B cell (primary cell): ENCODE measurements around the gene RAC3. TPM values are rescaled to one million over a fixed set of nuclear protein-coding genes. Genes with fewer than 3 reads are reported as not detected.

Experiments used
- ATAC-seq: fragments of 200-7000 bp; cut with Tn5 transposase; one replicate; pipeline ENCODE4 v1.10.0; 2021; ENCODE audit warnings: low read depth, mild to moderate bottlenecking, moderate number of reproducible peaks, moderate library complexity
- CTCF ChIA-PET: fragments of 350-600 bp; sonication (Branson Sonifier 250); formaldehyde crosslinking; loops from one replicate; lab custom pipeline; 2021; ENCODE audit warnings: antibody characterized with exemption, inconsistent platforms; lab: Charles Lee
- POLR2A ChIA-PET: fragments of 350-600 bp; sonication (Branson Sonifier 250); formaldehyde crosslinking; loops from one replicate; lab custom pipeline; 2021; ENCODE audit warnings: antibody characterized with exemption; lab: Charles Lee
- DNase-seq: peaks from one replicate; pipeline ENCODE4 v3.0.0; 2013
- H2AFZ ChIP-seq: 2 replicates; pipeline ENCODE4 v1.6.1; 2012; ENCODE audit warnings: mild to moderate bottlenecking, low read depth, low read length; ENCODE audit not compliant: insufficient read depth, poor library complexity, severe bottlenecking
- H3K27ac ChIP-seq, 2 donors: 1 replicate in 1 of 2; 2 replicates in 1 of 2; pipeline ENCODE4 v1.5.1; 2012 to 2013; ENCODE audit warnings: low read length in 2 of 2, mild to moderate bottlenecking in 2 of 2, moderate library complexity in 1 of 2
- H3K27me3 ChIP-seq, 4 experiments: fragments of 200-600 bp in 1 of 4; sonication (generic) in 1 of 4; replicated peaks in 1 of 4; 1 replicate in 2 of 4; 2 replicates in 2 of 4; pipeline versions ENCODE4 v1.6.1 to v1.7.0; 2013 to 2016; ENCODE audit warnings: low read length in 3 of 4, mild to moderate bottlenecking in 2 of 4, mixed read lengths in 1 of 4, moderate library complexity in 1 of 4; ENCODE audit not compliant: insufficient read depth in 4 of 4, control insufficient read depth in 3 of 4; ENCODE audit errors: control extremely low read depth in 1 of 4
- H3K36me3 ChIP-seq, 2 experiments: replicated peaks in 1 of 2; 1 replicate in 1 of 2; 2 replicates in 1 of 2; pipeline versions ENCODE4 v1.6.1 to v1.7.1; 2013; ENCODE audit warnings: low read length in 1 of 2; ENCODE audit not compliant: insufficient read depth in 2 of 2, control insufficient read depth in 1 of 2; ENCODE audit errors: control extremely low read depth in 1 of 2, extremely low read depth in 1 of 2
- H3K4me1 ChIP-seq, 2 donors: fragments of 200-600 bp in 1 of 2; sonication (generic) in 1 of 2; 1 replicate in 1 of 2; 2 replicates in 1 of 2; pipeline versions ENCODE4 v1.5.1 to v1.6.1; 2013 to 2017; ENCODE audit warnings: low read length in 2 of 2; ENCODE audit not compliant: control insufficient read depth in 2 of 2, insufficient read depth in 2 of 2
- H3K4me2 ChIP-seq: replicated peaks from 2 replicates; pipeline ENCODE3; 2012; ENCODE audit warnings: mild to moderate bottlenecking, low read depth, low read length; ENCODE audit not compliant: poor library complexity, severe bottlenecking
- H3K4me3 ChIP-seq, 5 experiments: fragments of 200-600 bp in 1 of 5; sonication (generic) in 1 of 5; 1 replicate in 3 of 5; 2 replicates in 2 of 5; pipeline versions ENCODE4 v1.5.1 to v1.7.0; 2011 to 2016; ENCODE audit warnings: low read length in 4 of 5, mild to moderate bottlenecking in 4 of 5, low read depth in 2 of 5, control low read depth in 1 of 5, moderate library complexity in 1 of 5; ENCODE audit not compliant: insufficient read depth in 1 of 5; ENCODE audit errors: control extremely low read depth in 1 of 5, extremely low read depth in 1 of 5
- H3K79me2 ChIP-seq: fragments of 200-600 bp; sonication (generic); one replicate; pipeline ENCODE4 v1.6.0; 2016; ENCODE audit warnings: low read length; ENCODE audit not compliant: control insufficient read depth, insufficient read depth
- H3K9ac ChIP-seq: fragments of 200-600 bp; sonication (generic); 2 replicates; pipeline ENCODE4 v1.6.1; 2017; ENCODE audit warnings: mild to moderate bottlenecking, low read length, moderate library complexity
- H3K9me3 ChIP-seq, 3 donors: one replicate each; pipeline versions ENCODE4 v1.6.1 to v1.7.1; 2013; ENCODE audit warnings: low read length in 2 of 3; ENCODE audit not compliant: control insufficient read depth in 2 of 3, insufficient read depth in 1 of 3; ENCODE audit errors: control extremely low read depth in 1 of 3
- H4K20me1 ChIP-seq: 2 replicates; pipeline ENCODE4 v1.6.0; 2012; ENCODE audit warnings: mild to moderate bottlenecking, low read length; ENCODE audit not compliant: insufficient read depth, control insufficient read depth, poor library complexity, severe bottlenecking
- H3K27ac Mint-ChIP-seq: one replicate; pipeline ENCODE4 v1.8.0; 2021; ENCODE audit warnings: mixed read lengths
- H3K27me3 Mint-ChIP-seq: one replicate; pipeline ENCODE4 v1.8.0; 2021; ENCODE audit warnings: mixed read lengths
- H3K4me1 Mint-ChIP-seq: one replicate; pipeline ENCODE4 v1.8.0; 2021; ENCODE audit warnings: mixed read lengths
- H3K4me3 Mint-ChIP-seq: one replicate; pipeline ENCODE4 v1.8.0; 2021; ENCODE audit warnings: mixed read lengths
- H3K9me3 Mint-ChIP-seq: one replicate; pipeline ENCODE4 v1.8.0; 2022; ENCODE audit warnings: mixed read lengths; ENCODE audit not compliant: insufficient read depth
- CTCF ChIP-seq: fragments of 200-600 bp; IDR thresholded peaks from one replicate; pipeline ENCODE4 v1.8.0; 2022; ENCODE audit warnings: antibody characterized with exemption, mild to moderate bottlenecking
- EZH2 ChIP-seq: IDR thresholded peaks from 2 replicates; pipeline ENCODE4 v1.6.1; 2012; ENCODE audit warnings: borderline replicate concordance, low read depth, mild to moderate bottlenecking, moderate library complexity, low read length; ENCODE audit not compliant: insufficient read depth, poor library complexity, severe bottlenecking
- WGBS: methylation state at CpG from one replicate; pipeline ENCODE4 v1.1.5; 2013; ENCODE audit warnings: missing lambda C conversion rate; ENCODE audit not compliant: insufficient coverage; 5-methylcytosine and 5-hydroxymethylcytosine counted together
- intact Hi-C: fragments of 100-400 bp; cut with micrococcal nuclease; formaldehyde crosslinking; loops from one replicate; pipeline ENCODE4 v1.10.0; 2022
- polyA plus RNA-seq: library from polyadenylated mRNA; depleted of rRNA; stranded (reverse); fragments of >200 nt; gene quantifications from 2 replicates; pipeline ENCODE4 v1.2.3, GENCODE V29; 2012
- total RNA-seq, 2 donors: library from RNA; stranded (reverse); fragments of 120-200 nt in 1 of 2; gene quantifications; 1 replicate in 1 of 2; 2 replicates in 1 of 2; pipeline versions ENCODE4 v1.2.3 to v1.2.4, GENCODE V29; 2013 to 2022

Gene RAC3
- total and polyA plus RNA-seq, 2 donors (not counting 1 experiment from before 2014, with no cell fraction given) = 0.62 to 2.0 TPM

GRCh38 chr17:82047379-82047778 lies 15.9 kb downstream of the RAC3 start:
- ATAC-seq = no peak
- H3K9ac ChIP-seq = no peak overlapping the region

More at GRCh38 chr17:82047379-82047778, 15.9 kb downstream of the RAC3 start:
- H3K27me3 Mint-ChIP-seq = no peaks in the 10 kb centered on the region
- H3K4me1 ChIP-seq = peaks cover 12 to 17% of the 10 kb centered on the region in 2 donors
- CTCF ChIA-PET = no interaction called here
- H3K9me3 ChIP-seq = no peaks in the 10 kb centered on the region
- peaks cover 4% of the 10 kb centered on the region for H4K20me1 ChIP-seq
- intact Hi-C loops = no loop called here
- no peak overlapping the region for H3K4me2 ChIP-seq
- no peak overlapping the region for H3K27ac Mint-ChIP-seq
- TF ChIP-seq EZH2 (no peak), CTCF (no peak)
- DNase-seq = no peak
- no peak overlapping the region for H3K4me3 ChIP-seq
- 90% methylated on average over 19 of the region's 24 CpGs for WGBS
- H3K27me3 ChIP-seq = no peaks in the 10 kb centered on the region
- H3K4me3 Mint-ChIP-seq = peak overlapping the region; percentile 7
- POLR2A ChIA-PET = no interaction called here
- peaks cover 10% of the 10 kb centered on the region for H3K4me1 Mint-ChIP-seq
- H3K27ac ChIP-seq = no peak overlapping the region
- peaks cover 0 to 2% of the 10 kb centered on the region in 2 experiments for H3K36me3 ChIP-seq
- H3K79me2 ChIP-seq = peaks cover 12% of the 10 kb centered on the region
- no peak overlapping the region for H2AFZ ChIP-seq
- H3K9me3 Mint-ChIP-seq = no peaks in the 10 kb centered on the region
